Gastrocnemius medialis (tissue), 4 donors: ENCODE results near the gene WDR91. TPM values are rescaled to one million over a fixed set of nuclear protein-coding genes. Genes with fewer than 3 reads are reported as not detected.

Experiments used
- ATAC-seq, 2 donors: fragments of 150-250 bp; one replicate each; pipeline ENCODE4 v1.9.1; 2016
- DNase-seq, 2 donors: peaks; one replicate each; pipeline ENCODE4 v3.0.0-alpha.2; 2019
- H3K27ac ChIP-seq, 4 donors: fragments of 200-600 bp; sonication (generic); 1 replicate in 1 of 4; 2 replicates in 3 of 4; pipeline ENCODE4 v1.5.1; 2016 to 2018; ENCODE audit warnings: mild to moderate bottlenecking in 2 of 4, moderate library complexity in 1 of 4
- H3K27me3 ChIP-seq, 3 donors: fragments of 200-600 bp; sonication (generic) in 2 of 3; 1 replicate in 1 of 3; 2 replicates in 2 of 3; pipeline versions ENCODE4 v1.5.1 to v1.6.0; 2016 to 2019; ENCODE audit warnings: mild to moderate bottlenecking in 1 of 3, moderate library complexity in 1 of 3
- H3K36me3 ChIP-seq, 2 donors: fragments of 200-600 bp; sonication (generic) in 1 of 2; one replicate each; pipeline ENCODE4 v1.5.1; 2017 to 2018
- H3K4me1 ChIP-seq, 2 donors: fragments of 200-600 bp; sonication (generic) in 1 of 2; one replicate each; pipeline ENCODE4 v1.5.1; 2016 to 2017; ENCODE audit warnings: mild to moderate bottlenecking in 2 of 2
- H3K4me3 ChIP-seq, 4 donors: fragments of 200-600 bp; sonication (generic) in 3 of 4; 1 replicate in 1 of 4; 2 replicates in 3 of 4; pipeline ENCODE4 v1.5.1; 2016 to 2019; ENCODE audit warnings: mild to moderate bottlenecking in 2 of 4
- H3K9me3 ChIP-seq, 3 donors: fragments of 200-600 bp; sonication (generic) in 2 of 3; 1 replicate in 1 of 3; 2 replicates in 2 of 3; pipeline ENCODE4 v1.5.1; 2016 to 2019
- POLR2A ChIP-seq, 2 donors: fragments of 450-650 bp; IDR thresholded peaks; one replicate each; pipeline ENCODE4 v1.6.1; 2017; ENCODE audit warnings: antibody characterized with exemption in 2 of 2, mild to moderate bottlenecking in 2 of 2, moderate library complexity in 2 of 2
- in situ Hi-C, 4 donors: fragments of 200-750 bp; cut with MboI; loops; one replicate each; pipeline versions ENCODE4 v1.15.0 to v1.8.0; 2017; ENCODE audit warnings: low sequenced_read_pairs in 4 of 4
- intact Hi-C: fragments of 100-400 bp; cut with DNase I; formaldehyde crosslinking; loops from one replicate; pipeline ENCODE4 v1.15.1; 2023; ENCODE audit warnings: low total_unique reads
- total RNA-seq, 4 donors: library from RNA; depleted of rRNA; stranded (reverse); fragments of >200 nt; gene quantifications; one replicate each; pipeline versions ENCODE4 v1.1.0 to v1.2.3, GENCODE V29; 2016
- TF ChIP-seq, protein P1 (sequence below), 5 experiments: fragments of 450-650 bp in 3 of 5; fragments of 200-600 bp in 2 of 5; sonication (generic) in 2 of 5; IDR thresholded peaks in 4 of 5; conservative IDR thresholded peaks in 1 of 5; 1 replicate in 4 of 5; 2 replicates in 1 of 5; pipeline ENCODE4 v1.5.1; 2016 to 2019; ENCODE audit warnings: antibody characterized with exemption in 5 of 5, mild to moderate bottlenecking in 3 of 5, moderate library complexity in 3 of 5

Gene WDR91
- total RNA-seq, 4 donors from 2014 or later = 3.6 to 8.0 (median 6.4) TPM

DNA sequence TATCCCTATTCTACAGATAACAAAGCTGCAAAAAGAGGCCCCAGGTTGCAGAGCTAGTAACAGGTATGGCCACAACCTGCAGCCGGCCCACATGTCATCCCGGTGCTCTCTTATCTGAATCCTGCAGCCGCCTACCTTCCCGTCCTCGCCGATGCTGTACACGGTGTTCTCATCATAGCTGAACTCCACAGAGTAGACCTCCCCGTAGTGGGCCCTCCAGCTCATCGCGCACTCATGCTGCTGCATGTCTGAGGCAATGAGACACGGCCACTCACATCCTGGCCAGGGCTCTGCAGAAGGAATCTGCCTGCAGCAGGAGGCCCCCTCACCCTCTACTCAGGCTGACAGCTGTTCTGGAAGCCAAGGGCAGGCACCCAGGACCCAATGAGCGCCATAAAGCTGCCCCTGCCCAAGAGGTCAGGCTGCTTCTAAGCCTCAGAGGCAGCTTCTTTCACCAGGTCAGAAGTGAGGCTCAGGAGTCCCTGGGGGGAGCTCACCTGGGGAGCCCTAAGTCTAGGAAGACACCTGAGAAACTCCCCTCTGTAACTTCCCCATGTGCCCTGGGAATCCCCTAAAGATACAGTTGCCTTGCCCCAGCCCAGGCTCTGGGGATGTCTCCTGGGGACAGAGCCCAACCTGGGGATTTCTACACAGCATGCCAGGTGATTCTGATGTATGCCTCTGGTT lies 22.9 kb downstream of the WDR91 start:
- TF ChIP-seq POLR2A (IDR thresholded peaks at IDR 0.05) = no peak
- TF ChIP-seq, protein P1, sequence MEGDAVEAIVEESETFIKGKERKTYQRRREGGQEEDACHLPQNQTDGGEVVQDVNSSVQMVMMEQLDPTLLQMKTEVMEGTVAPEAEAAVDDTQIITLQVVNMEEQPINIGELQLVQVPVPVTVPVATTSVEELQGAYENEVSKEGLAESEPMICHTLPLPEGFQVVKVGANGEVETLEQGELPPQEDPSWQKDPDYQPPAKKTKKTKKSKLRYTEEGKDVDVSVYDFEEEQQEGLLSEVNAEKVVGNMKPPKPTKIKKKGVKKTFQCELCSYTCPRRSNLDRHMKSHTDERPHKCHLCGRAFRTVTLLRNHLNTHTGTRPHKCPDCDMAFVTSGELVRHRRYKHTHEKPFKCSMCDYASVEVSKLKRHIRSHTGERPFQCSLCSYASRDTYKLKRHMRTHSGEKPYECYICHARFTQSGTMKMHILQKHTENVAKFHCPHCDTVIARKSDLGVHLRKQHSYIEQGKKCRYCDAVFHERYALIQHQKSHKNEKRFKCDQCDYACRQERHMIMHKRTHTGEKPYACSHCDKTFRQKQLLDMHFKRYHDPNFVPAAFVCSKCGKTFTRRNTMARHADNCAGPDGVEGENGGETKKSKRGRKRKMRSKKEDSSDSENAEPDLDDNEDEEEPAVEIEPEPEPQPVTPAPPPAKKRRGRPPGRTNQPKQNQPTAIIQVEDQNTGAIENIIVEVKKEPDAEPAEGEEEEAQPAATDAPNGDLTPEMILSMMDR (IDR thresholded peaks at IDR 0.05 in 4 of 5, conservative IDR thresholded peaks at IDR 0.05 in 1 of 5) = no peak
- H3K36me3 ChIP-seq = peaks cover 0 to 80% of the 10 kb centered on the region in 2 donors
- DNase-seq (no peak), ATAC-seq (no peak)
- no peaks in the 10 kb centered on the region for H3K9me3 ChIP-seq
- H3K4me1 ChIP-seq = peaks cover 0 to 5% of the 10 kb centered on the region in 2 donors
- no peaks in the 10 kb centered on the region for H3K27me3 ChIP-seq
- intact Hi-C loops = no loop called here
- no peak overlapping the region for H3K27ac ChIP-seq
- in situ Hi-C loops = loop anchor here in 2 of 4 donors (25.0 kb wide), 2 partner anchors 201 to 526 kb away; partner anchors contain the start of gene AGBL3 (in 1 of the 2)
- no peak overlapping the region for H3K4me3 ChIP-seq

DNA sequence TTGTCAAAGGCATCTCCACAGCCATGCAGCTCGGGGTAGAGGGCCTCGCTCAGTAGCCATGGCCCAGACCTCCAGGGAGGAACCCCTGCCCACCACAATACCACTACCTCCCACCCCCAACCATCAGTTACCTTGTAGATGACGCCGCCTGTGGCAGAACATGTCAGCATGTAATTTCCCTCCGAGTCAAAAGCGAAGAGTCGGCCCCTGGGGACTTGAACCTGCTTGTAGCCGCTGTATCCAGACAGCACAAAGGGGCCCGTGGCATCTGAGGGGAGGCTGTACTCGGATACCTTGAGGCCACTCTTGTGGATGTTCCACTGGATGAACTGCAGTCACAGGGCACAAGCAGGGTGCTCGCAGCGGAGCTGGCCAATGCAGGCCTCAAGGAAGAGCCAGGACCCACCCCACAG lies 24.5 kb downstream of the WDR91 start:
- H3K9me3 ChIP-seq = no peaks in the 10 kb centered on the region
- ATAC-seq = no peak

DNA sequence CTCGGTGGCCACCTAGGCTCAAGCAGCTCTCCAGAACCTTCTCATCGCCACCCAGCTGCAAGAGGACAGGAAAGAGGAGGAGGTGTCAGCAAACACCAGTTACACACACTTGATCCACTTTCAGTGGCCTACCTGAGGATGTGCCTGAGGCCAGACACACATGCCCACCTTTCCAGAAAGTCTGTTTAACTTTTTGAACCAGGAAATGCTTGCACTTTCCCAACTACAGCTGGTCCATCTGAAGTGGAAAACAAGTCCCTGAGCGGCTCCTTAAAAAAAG lies 25.1 kb downstream of the WDR91 start:
- in situ Hi-C loops = loop anchor here in 2 of 4 donors (25.0 kb wide), 2 partner anchors 199 to 524 kb away; partner anchors contain the start of gene AGBL3 (in 1 of the 2)
- H3K27me3 ChIP-seq = no peaks in the 10 kb centered on the region
- peaks cover 0 to under 1% (median 0%) of the 10 kb centered on the region in 3 donors for H3K9me3 ChIP-seq
- no peak for DNase-seq
- intact Hi-C loops = no loop called here
- no peak for ATAC-seq
- H3K4me1 ChIP-seq = peaks cover 0 to 5% of the 10 kb centered on the region in 2 donors
- peaks cover 0 to 89% of the 10 kb centered on the region in 2 donors for H3K36me3 ChIP-seq
- H3K4me3 ChIP-seq = no peak overlapping the region
- no peak for TF ChIP-seq POLR2A (IDR thresholded peaks at IDR 0.05)
- TF ChIP-seq, protein P1 (IDR thresholded peaks at IDR 0.05 in 4 of 5, conservative IDR thresholded peaks at IDR 0.05 in 1 of 5) = no peak
- H3K27ac ChIP-seq = no peak overlapping the region

More for the DNA sequence above, 24.5 kb downstream of the WDR91 start:
- Histone ChIP-seq H3K36me3 (peaks cover 0 to 82% of the 10 kb centered on the region in 2 donors), H3K4me1 (peaks cover 0 to 5% of the 10 kb centered on the region in 2 donors), H3K27ac (no peak overlapping the region), H3K27me3 (no peaks in the 10 kb centered on the region), H3K4me3 (no peak overlapping the region)
- intact Hi-C loops (no loop called here), in situ Hi-C loops (loop anchor here in 2 of 4 donors (25.0 kb wide), 2 partner anchors 200 to 525 kb away; partner anchors contain the start of gene AGBL3 (in 1 of the 2))
- DNase-seq = no peak
- TF ChIP-seq POLR2A (IDR thresholded peaks at IDR 0.05) = no peak
- TF ChIP-seq, protein P1 (IDR thresholded peaks at IDR 0.05 in 4 of 5, conservative IDR thresholded peaks at IDR 0.05 in 1 of 5) = no peak

DNA sequence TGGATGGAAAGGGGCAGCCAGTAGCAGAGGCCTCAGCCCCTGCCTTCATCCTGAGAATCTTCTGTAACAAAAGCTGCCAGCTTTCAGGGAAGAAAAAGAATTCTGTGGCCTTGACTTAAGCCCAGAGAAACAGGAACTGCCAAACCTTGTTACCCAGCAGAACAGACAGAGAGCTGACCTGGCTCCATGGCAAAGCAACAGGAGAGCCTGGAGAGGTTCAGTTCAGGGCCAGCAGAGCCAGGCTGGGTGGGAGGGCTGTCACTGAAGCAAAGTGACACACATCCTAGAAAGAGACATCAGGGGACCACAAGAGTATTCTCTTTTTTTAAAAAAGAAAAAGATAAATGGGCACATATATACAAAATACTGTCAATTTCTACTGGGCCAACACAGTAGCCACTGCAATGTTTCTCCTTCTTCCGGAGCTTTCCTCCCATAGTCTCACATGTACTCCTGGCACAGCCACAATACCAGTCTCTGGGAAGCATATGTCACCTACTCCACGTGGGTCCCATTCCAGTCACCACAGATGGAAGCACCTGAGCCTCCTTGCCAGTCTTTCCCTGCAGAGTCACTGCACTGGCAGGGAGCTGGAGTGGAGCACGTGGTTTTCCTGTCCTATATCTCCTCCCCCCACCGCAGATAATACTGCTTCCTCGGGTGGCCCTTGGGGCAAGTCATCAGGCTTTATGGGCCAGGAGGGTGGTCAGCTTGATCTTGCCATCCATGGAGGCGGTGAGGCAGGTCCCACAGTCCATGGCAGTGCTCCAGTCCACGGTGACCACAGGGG lies 25.7 kb downstream of the WDR91 start:
- in situ Hi-C loops = loop anchor here in 2 of 4 donors (25.0 kb wide), 2 partner anchors 198 to 523 kb away; partner anchors contain the start of gene AGBL3 (in 1 of the 2)
- Histone ChIP-seq H3K27ac (peak overlapping the region in 1 of 4 donors; percentile 41), H3K4me3 (no peak overlapping the region), H3K27me3 (no peaks in the 10 kb centered on the region), H3K9me3 (peaks cover 0 to 4% (median 0%) of the 10 kb centered on the region in 3 donors), H3K36me3 (peaks cover 0 to 94% of the 10 kb centered on the region in 2 donors), H3K4me1 (peaks cover 0 to 5% of the 10 kb centered on the region in 2 donors)
- ATAC-seq = peak in 1 of 2 donors; percentile 33
- intact Hi-C loops = no loop called here
- no peak for TF ChIP-seq POLR2A (IDR thresholded peaks at IDR 0.05)
- TF ChIP-seq, protein P1 (IDR thresholded peaks at IDR 0.05 in 4 of 5, conservative IDR thresholded peaks at IDR 0.05 in 1 of 5) = no peak
- no peak for DNase-seq
